Measurements from ENCODE around the gene NXPH1. TPM values are rescaled to one million over a fixed set of nuclear protein-coding genes. Genes with fewer than 3 reads are reported as not detected.

Gene NXPH1
- total RNA-seq, 1 experiment from 2014 or later: not detected

DNA sequence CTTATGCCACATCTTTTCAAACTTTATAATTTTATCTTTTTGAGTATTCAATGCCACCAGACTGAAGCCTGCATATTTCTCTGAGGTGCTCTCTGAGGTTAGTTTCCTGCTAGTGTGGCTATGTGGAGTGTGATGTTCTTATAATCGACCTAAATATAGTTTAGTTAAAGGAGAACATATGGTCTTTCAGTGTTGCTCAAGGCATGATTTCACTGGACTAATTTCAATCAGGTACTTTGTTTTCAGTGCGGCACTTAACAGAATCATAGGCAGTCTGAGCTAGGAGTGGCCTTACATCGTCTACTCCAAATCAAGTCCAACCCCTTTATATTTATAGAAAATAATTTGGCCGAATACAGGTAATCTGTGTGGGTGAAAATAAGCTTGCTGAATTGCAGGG lies 134.2 kb downstream of the NXPH1 start:
- peak; percentile 88 for DNase-seq (ENCODE audit: low spot score)
- in situ Hi-C loops (cut with HindIII; ENCODE audit: low sequenced_read_pairs): no loop called here

- no peak for DNase-seq (ENCODE audit: low spot score)
Measured at GRCh38 chr7:8579661-8580194, 146.3 kb downstream of the NXPH1 start.

DNA sequence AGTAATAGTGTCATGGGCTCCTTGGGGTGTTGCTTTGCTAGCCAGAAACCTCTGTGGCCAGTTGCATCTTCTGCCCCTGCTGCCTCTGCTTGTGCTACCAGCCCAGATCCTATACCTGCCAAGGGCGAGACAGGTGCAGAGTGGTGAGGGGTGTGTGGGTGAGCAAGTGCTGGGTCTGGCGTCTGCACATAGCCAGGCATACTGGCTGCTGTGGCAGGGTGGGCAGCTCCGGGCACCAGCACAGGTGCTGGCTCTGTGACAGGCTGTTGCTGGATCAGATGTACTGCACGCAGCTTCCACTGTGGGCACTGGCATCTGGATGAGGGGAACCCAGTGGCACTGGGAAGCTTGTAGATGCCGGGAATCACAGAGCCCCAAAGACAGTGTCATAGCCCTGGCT lies 148.4 kb downstream of the NXPH1 start:
- no peak for DNase-seq (ENCODE audit: low spot score)
- in situ Hi-C loops (cut with HindIII; ENCODE audit: low sequenced_read_pairs): no loop called here

More at GRCh38 chr7:8579661-8580194, 146.3 kb downstream of the NXPH1 start:
- in situ Hi-C loops (cut with HindIII; ENCODE audit: low sequenced_read_pairs): no loop called here

- in situ Hi-C loops (cut with HindIII; ENCODE audit: low sequenced_read_pairs): no loop called here
- DNase-seq (ENCODE audit: low spot score): no peak
Measured at GRCh38 chr7:8582728-8583127, 149.3 kb downstream of the NXPH1 start.

- DNase-seq (ENCODE audit: low spot score): peak; percentile 35
- in situ Hi-C loops (cut with HindIII; ENCODE audit: low sequenced_read_pairs): no loop called here
Measured at GRCh38 chr7:8585591-8585990, 152.2 kb downstream of the NXPH1 start.

- no peak for DNase-seq (ENCODE audit: low spot score)
- in situ Hi-C loops (cut with HindIII; ENCODE audit: low sequenced_read_pairs): no loop called here
Measured at GRCh38 chr7:8590225-8590624, 156.8 kb downstream of the NXPH1 start.

DNA sequence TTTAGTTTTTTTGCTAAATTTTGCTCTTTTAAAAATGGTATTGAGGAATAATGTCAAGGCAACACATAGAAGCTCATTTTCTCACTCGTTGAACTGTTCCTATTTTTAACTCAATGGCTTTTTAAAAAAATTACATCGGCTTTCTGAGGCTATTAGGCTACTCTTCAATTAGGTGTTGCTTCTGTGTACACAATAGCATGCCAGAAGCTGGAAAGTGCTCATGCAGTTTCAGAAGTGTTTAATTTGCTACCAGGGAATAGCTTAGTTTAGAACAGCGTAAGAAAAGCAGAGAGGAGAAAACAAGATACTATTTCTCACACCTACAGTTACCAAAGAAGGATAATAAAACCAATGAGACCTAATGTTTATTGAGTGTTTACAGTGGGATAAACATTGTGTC lies 157.4 kb downstream of the NXPH1 start:
- no peak for DNase-seq (ENCODE audit: low spot score)
- in situ Hi-C loops (cut with HindIII; ENCODE audit: low sequenced_read_pairs): no loop called here

GRCh38 chr7:8591289-8591688 lies 157.9 kb downstream of the NXPH1 start:
- in situ Hi-C loops (cut with HindIII; ENCODE audit: low sequenced_read_pairs): no loop called here
- DNase-seq (ENCODE audit: low spot score): no peak

GRCh38 chr7:8592167-8592566 lies 158.8 kb downstream of the NXPH1 start:
- in situ Hi-C loops (cut with HindIII; ENCODE audit: low sequenced_read_pairs): no loop called here
- DNase-seq (ENCODE audit: low spot score): no peak

- DNase-seq (ENCODE audit: low spot score): no peak
- in situ Hi-C loops (cut with HindIII; ENCODE audit: low sequenced_read_pairs): no loop called here
Measured at GRCh38 chr7:8594115-8594514, 160.7 kb downstream of the NXPH1 start.

DNA sequence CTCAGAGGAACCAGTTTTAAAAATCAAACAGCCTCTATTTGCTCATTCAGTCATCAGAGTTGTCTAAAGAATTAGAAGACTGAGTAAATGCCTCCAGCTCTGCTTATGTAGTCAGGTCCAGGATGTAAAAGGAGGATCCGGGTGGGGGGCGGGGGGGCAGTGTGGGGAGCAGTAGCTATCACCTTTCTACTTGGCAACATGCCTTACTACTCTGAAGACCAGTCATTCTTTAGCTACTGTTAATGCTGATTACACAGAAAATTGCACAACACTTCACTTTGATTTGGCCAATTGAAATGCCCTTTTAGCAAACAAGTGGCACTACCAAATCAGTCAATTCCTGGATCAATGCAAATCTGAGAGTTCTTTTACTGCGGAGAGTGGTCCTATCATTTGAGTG lies 164.2 kb downstream of the NXPH1 start:
- no peak for DNase-seq (ENCODE audit: low spot score)
- in situ Hi-C loops (cut with HindIII; ENCODE audit: low sequenced_read_pairs): no loop called here

GRCh38 chr7:8601121-8601520 lies 167.7 kb downstream of the NXPH1 start:
- in situ Hi-C loops (cut with HindIII; ENCODE audit: low sequenced_read_pairs): no loop called here
- no peak for DNase-seq (ENCODE audit: low spot score)

- in situ Hi-C loops (cut with HindIII; ENCODE audit: low sequenced_read_pairs): no loop called here
- DNase-seq (ENCODE audit: low spot score): peak; percentile 25
Measured at GRCh38 chr7:8605221-8605620, 171.8 kb downstream of the NXPH1 start.

GRCh38 chr7:8612584-8612983 lies 179.2 kb downstream of the NXPH1 start:
- no peak for DNase-seq (ENCODE audit: low spot score)
- in situ Hi-C loops (cut with HindIII; ENCODE audit: low sequenced_read_pairs): no loop called here

GRCh38 chr7:8613191-8613590 lies 179.8 kb downstream of the NXPH1 start:
- DNase-seq (ENCODE audit: low spot score): no peak
- in situ Hi-C loops (cut with HindIII; ENCODE audit: low sequenced_read_pairs): no loop called here

DNA sequence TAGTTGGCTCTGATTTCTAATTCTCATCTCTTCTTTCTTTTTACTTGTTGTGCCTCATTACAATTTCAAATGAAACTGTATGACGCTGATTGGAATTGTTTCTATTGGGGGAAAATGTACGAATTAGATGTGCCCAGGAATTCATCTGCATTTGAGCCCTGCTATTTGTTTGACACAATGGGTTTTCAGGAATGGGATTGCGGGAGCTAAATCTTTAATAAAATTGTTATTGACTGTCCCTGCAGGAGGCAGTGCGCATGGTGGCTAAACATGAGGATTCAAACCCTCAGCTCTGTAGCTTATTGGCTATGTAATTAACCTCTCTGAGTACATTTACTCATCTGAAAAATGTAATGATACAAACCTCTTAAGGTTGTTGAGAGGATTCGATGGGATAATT lies 181.6 kb downstream of the NXPH1 start:
- DNase-seq (ENCODE audit: low spot score): no peak
- in situ Hi-C loops (cut with HindIII; ENCODE audit: low sequenced_read_pairs): no loop called here

GRCh38 chr7:8618441-8619070 lies 185.1 kb downstream of the NXPH1 start:
- in situ Hi-C loops (cut with HindIII; ENCODE audit: low sequenced_read_pairs): no loop called here
- no peak for DNase-seq (ENCODE audit: low spot score)

DNA sequence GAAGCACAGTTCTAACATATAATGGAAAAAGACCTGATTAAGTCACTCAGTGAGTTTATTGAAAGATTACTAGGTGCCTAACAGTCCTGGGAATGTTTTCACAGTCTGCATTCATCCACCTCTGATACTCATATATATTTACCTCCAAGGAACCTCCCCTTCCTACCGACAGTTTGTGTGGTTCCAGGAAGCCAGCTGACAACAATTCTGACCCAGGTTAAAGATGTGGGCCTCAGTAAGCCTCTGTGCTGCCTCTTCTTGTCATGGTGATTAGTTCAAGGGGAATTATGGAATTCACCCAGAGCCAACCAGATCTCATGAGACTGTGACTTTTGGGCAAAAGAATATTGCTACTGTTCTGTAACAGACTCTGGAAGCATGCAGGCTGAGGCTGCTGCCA lies 186.8 kb downstream of the NXPH1 start:
- DNase-seq (ENCODE audit: low spot score): no peak
- in situ Hi-C loops (cut with HindIII; ENCODE audit: low sequenced_read_pairs): no loop called here

DNA sequence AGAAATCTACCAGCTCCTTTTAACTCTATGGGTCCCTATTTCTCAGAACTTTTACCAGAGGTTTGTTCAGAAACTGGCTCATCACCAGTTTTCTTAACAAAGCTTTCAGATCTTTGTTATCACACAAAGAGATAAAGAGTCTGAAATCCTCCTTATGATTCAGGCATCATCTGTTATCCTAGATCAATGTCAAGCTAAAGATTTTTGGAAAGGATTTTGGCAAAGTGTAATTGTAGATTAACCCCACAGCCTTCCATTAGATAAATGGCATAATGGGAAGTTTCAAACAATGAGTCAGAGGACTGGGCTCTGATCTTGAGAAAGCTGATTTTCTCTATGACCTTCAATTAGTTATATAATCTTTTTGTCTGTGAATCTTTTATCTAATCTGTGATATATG lies 192.2 kb downstream of the NXPH1 start:
- no peak for DNase-seq (ENCODE audit: low spot score)
- in situ Hi-C loops (cut with HindIII; ENCODE audit: low sequenced_read_pairs): no loop called here

DNA sequence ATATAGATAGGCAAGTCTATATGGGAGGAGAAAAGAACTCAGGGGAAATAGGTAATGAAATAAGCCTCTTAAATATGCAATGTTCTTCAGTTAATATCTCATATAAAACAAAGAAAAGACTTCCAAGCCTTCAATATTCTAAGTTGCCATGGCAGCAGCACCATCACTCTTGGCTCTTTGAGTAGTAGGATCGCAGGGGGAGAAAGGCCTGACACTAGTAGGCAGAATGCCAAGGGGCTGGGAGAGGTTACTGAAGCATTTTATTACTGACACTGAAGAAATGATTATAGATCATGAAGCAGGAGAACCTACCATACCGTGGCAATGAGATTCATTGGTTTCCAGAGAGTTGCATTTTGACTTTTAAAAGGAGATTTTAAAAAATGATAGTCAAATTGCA lies 193.9 kb downstream of the NXPH1 start:
- in situ Hi-C loops (cut with HindIII; ENCODE audit: low sequenced_read_pairs): no loop called here
- DNase-seq (ENCODE audit: low spot score): no peak

- no peak for DNase-seq (ENCODE audit: low spot score)
- in situ Hi-C loops (cut with HindIII; ENCODE audit: low sequenced_read_pairs): no loop called here
Measured at GRCh38 chr7:8628656-8629055, 195.2 kb downstream of the NXPH1 start.

Data from G401 (cell line).